Esophagus squamous epithelium (tissue), 4 donors: ENCODE results near the gene SLC7A6.

Experiments used
- POLR2A ChIP-seq, 4 donors: fragments of 450-650 bp; IDR thresholded peaks; one replicate each; pipeline ENCODE4 v1.6.1; 2017; ENCODE audit warnings: antibody characterized with exemption in 4 of 4, mild to moderate bottlenecking in 4 of 4, moderate library complexity in 3 of 4
- TF ChIP-seq, protein P1 (sequence below), 6 experiments: fragments of 450-650 bp in 4 of 6; fragments of 200-600 bp in 2 of 6; sonication (generic) in 2 of 6; IDR thresholded peaks; one replicate each; pipeline ENCODE4 v1.5.1; 2016 to 2019; ENCODE audit warnings: antibody characterized with exemption in 6 of 6, mild to moderate bottlenecking in 4 of 6, moderate library complexity in 4 of 6

DNA sequence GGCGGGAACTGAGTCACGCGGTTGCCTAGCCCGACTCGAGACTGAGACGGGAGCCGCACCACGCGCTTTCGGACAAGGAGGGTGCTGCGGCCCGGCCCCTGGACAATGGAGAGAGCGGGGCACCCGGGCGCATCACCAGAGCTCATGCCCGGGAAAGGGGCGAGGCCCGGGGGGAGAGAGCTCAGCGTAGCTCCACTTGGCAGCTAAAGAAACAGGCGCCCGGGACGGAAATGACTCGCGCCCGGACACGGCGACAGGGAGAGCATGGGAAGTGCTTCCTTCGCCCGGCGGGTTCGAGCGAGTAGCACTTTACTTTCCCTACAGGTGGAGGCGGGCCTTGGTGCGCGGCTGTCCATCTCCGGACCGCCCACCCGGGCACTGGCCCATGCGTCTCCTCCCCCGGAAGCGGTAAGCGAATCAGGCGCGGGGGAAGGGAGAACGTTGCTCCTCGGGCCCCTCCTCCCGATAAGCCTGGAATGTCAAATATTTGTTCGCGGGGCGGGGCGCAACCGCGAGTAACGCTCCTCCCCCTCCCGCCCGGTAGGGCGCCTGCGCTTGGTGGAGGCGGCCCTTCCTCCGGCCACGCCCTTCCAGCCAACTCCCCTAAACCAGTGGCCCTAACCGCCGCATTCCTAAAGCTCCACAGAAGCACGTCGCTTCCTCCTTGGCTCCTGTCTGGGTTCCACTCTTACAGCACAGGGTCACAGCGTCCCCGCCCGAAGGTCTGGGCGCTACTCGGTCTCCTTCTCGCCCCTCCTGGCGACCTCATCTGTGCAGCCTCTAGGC, 26.9 kb upstream of the SLC7A6 start:
- TF ChIP-seq, protein P1, sequence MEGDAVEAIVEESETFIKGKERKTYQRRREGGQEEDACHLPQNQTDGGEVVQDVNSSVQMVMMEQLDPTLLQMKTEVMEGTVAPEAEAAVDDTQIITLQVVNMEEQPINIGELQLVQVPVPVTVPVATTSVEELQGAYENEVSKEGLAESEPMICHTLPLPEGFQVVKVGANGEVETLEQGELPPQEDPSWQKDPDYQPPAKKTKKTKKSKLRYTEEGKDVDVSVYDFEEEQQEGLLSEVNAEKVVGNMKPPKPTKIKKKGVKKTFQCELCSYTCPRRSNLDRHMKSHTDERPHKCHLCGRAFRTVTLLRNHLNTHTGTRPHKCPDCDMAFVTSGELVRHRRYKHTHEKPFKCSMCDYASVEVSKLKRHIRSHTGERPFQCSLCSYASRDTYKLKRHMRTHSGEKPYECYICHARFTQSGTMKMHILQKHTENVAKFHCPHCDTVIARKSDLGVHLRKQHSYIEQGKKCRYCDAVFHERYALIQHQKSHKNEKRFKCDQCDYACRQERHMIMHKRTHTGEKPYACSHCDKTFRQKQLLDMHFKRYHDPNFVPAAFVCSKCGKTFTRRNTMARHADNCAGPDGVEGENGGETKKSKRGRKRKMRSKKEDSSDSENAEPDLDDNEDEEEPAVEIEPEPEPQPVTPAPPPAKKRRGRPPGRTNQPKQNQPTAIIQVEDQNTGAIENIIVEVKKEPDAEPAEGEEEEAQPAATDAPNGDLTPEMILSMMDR (IDR thresholded peaks at IDR 0.05) = peak in 2 of 6 experiments; percentile 1 to 5
- TF ChIP-seq POLR2A (IDR thresholded peaks at IDR 0.05) = peak in 3 of 4 donors; percentile 54 to 79 (median 77)
